ENCODE data around the gene KIF6. TPM values are rescaled to one million over a fixed set of nuclear protein-coding genes. Genes with fewer than 3 reads are reported as not detected.

The KIF6 gene
- total and polyA plus RNA-seq, 11 donors, result 0.06 to 0.77 (median 0.48) TPM

DNA sequence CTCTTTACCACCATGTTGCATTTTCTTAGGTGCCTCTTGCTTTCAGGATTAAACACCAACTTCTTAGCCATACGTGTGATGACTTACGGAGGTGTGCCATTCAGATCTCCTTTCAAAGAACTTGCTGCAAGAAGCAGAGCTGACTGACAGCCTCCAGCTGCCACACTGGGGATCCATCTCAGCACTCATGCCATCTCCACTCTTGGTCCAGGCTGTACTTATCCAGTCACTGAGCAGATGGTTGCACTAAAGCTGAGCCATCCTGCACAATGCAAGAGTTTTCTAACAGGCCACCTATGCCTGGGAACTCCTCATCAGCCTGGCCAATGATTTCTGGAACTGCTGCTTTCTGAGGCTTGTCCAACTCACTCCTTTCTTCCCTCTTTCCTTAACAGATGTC is 31.4 kb upstream of the KIF6 start:
- Histone ChIP-seq H3K36me3 (no peaks in the 10 kb centered on the region), H3K9me3 (no peaks in the 10 kb centered on the region), H3K27ac (no peak overlapping the region), H3K27me3 (no peaks in the 10 kb centered on the region), H3K4me3 (no peak overlapping the region), H3K4me1 (peaks cover 0 to 41% (median 27%) of the 10 kb centered on the region in 12 donors)
- no peak for DNase-seq
- TF ChIP-seq, protein P1, sequence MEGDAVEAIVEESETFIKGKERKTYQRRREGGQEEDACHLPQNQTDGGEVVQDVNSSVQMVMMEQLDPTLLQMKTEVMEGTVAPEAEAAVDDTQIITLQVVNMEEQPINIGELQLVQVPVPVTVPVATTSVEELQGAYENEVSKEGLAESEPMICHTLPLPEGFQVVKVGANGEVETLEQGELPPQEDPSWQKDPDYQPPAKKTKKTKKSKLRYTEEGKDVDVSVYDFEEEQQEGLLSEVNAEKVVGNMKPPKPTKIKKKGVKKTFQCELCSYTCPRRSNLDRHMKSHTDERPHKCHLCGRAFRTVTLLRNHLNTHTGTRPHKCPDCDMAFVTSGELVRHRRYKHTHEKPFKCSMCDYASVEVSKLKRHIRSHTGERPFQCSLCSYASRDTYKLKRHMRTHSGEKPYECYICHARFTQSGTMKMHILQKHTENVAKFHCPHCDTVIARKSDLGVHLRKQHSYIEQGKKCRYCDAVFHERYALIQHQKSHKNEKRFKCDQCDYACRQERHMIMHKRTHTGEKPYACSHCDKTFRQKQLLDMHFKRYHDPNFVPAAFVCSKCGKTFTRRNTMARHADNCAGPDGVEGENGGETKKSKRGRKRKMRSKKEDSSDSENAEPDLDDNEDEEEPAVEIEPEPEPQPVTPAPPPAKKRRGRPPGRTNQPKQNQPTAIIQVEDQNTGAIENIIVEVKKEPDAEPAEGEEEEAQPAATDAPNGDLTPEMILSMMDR (IDR thresholded peaks at IDR 0.05), result no peak
- no peak for TF ChIP-seq POLR2A (IDR thresholded peaks at IDR 0.05)
- intact Hi-C loops (cut with DNase I), result no loop called here
- WGBS, 4 donors, result 91 to 98% (median 97%) methylated on average over 2 of the region's 2 CpGs
- ATAC-seq, result no peak

- peak overlapping the region in 1 of 12 donors; percentile 59 for H3K27ac ChIP-seq
- no peak for DNase-seq
- no peaks in the 10 kb centered on the region for H3K27me3 ChIP-seq
- TF ChIP-seq POLR2A (IDR thresholded peaks at IDR 0.05), result no peak
- TF ChIP-seq, protein P1 (IDR thresholded peaks at IDR 0.05), result no peak
- 70 to 78% (median 73%) methylated on average over 1 of the region's 1 CpG for WGBS, 4 donors
- no peaks in the 10 kb centered on the region for H3K36me3 ChIP-seq
- intact Hi-C loops (cut with DNase I), result no loop called here
- no peak overlapping the region for H3K4me3 ChIP-seq
- ATAC-seq, result no peak
- peaks cover 0 to 33% (median 22%) of the 10 kb centered on the region in 12 donors for H3K4me1 ChIP-seq
- no peaks in the 10 kb centered on the region for H3K9me3 ChIP-seq
These were observed 30.0 kb upstream of the KIF6 start for GRCh38 chr6:39755231-39755630.

GRCh38 chr6:39754514-39755115 is 29.4 kb upstream of the KIF6 start:
- H3K4me3 ChIP-seq, result no peak overlapping the region
- WGBS, 4 donors, result 51 to 65% (median 58%) methylated on average over 5 of the region's 5 CpGs
- H3K27ac ChIP-seq, result peak overlapping the region in 8 of 12 donors; percentile 3 to 59 (median 15)
- peak in 1 of 5 donors; percentile 23 for DNase-seq
- no peaks in the 10 kb centered on the region for H3K9me3 ChIP-seq
- TF ChIP-seq POLR2A (IDR thresholded peaks at IDR 0.05), result no peak
- TF ChIP-seq, protein P1 (IDR thresholded peaks at IDR 0.05), result no peak
- intact Hi-C loops (cut with DNase I), result no loop called here
- peaks cover 0 to 28% (median 19%) of the 10 kb centered on the region in 12 donors for H3K4me1 ChIP-seq
- ATAC-seq, result peak in 2 of 4 donors; percentile 35 to 41
- H3K36me3 ChIP-seq, result no peaks in the 10 kb centered on the region
- no peaks in the 10 kb centered on the region for H3K27me3 ChIP-seq

DNA sequence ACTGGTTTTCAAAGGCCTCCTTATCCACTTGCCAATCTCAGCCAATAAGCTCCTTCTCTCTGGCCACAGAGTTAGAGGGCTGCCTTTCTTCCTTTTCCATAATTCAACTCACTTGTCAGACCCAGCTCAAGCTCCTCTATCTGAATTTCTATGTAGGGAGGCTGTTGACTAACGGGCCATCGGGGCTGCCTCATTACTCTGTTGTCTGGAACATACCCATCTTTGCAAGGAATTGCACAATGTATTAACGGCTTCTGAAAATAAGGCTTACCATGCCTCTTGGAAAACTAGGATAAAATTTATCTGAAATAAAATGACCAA is 28.5 kb upstream of the KIF6 start:
- intact Hi-C loops (cut with DNase I), result no loop called here

More for the DNA sequence above, 28.5 kb upstream of the KIF6 start:
- ATAC-seq (peak; percentile 48 to 88 (median 68)), DNase-seq (no peak)
- no peaks in the 10 kb centered on the region for H3K27me3 ChIP-seq
- H3K4me1 ChIP-seq, result peaks cover 0 to 25% (median 18%) of the 10 kb centered on the region in 12 donors
- H3K9me3 ChIP-seq, result no peaks in the 10 kb centered on the region
- TF ChIP-seq, protein P1 (IDR thresholded peaks at IDR 0.05), result no peak
- no peak for TF ChIP-seq POLR2A (IDR thresholded peaks at IDR 0.05)
- no peaks in the 10 kb centered on the region for H3K36me3 ChIP-seq
- no peak overlapping the region for H3K4me3 ChIP-seq
- H3K27ac ChIP-seq, result peak overlapping the region in 9 of 12 donors; percentile 15 to 62 (median 46)
- WGBS, 4 donors, result 33 to 60% (median 43%) methylated on average over 3 of the region's 3 CpGs
